Measurements from ENCODE around the gene GSS. TPM values are rescaled to one million over a fixed set of nuclear protein-coding genes. Genes with fewer than 3 reads are reported as not detected.

GSS gene
- total RNA-seq (10 to 100 TPM; 21.5 to 36.6 (median 26.6) TPM), polyA plus RNA-seq (10 to 100 TPM; 14.5 to 26.9 (median 24.5) TPM)
- long read RNA-seq, donor 1, transcript GSS-201 (13 exons, 1,919 nt), result major isoform, 26 of 39 reads
- long read RNA-seq, donor 1, partial matches to known transcripts, result 7 of 39 reads
- long read RNA-seq, donor 1, other reads (novel, unspliced or antisense), result 5 of 39 reads
- long read RNA-seq, donor 2, transcript GSS-201 (13 exons, 1,919 nt), result major isoform, 34 of 68 reads
- long read RNA-seq, donor 2, partial matches to known transcripts, result 12 of 68 reads
- long read RNA-seq, donor 2, other reads (novel, unspliced or antisense), result 19 of 68 reads

GRCh38 chr20:34955231-34956040 lies at the start of gene GSS, which contains the start of gene MYH7B:
TSS of gene GSS (minus strand) at chr20:34955806. CDS start at chr20:34951852, 3,954 bp downstream.
TSS of gene MYH7B (plus strand) at chr20:34955868. CDS start at chr20:34978006, 22,138 bp downstream.
- H3K27me3 ChIP-seq (ENCODE audit: insufficient read depth in 3 of 3, low read length in 2 of 3), result no peaks in the 10 kb centered on the region
- intact Hi-C loops (cut with DNase I), result loop anchor here (2.0 to 5.0 kb wide), 2 partner anchors 81 to 137 kb away; partner anchors contain the start of gene TRPC4AP (in 1 of the 2)
- peaks cover 24% of the 10 kb centered on the region for H3K4me1 ChIP-seq
- TF ChIP-seq CTCF (IDR thresholded peaks at IDR 0.05), result peak; percentile 46
- ATAC-seq, result peak; percentile 87 to 93 (median 92)
- H3K4me3 ChIP-seq, result peak within 1 kb of the TSS; percentile 80
- WGBS, 3 donors, result 0 to 1% (median 0%) methylated on average over 62 of the region's 62 CpGs
- DNase-seq, result peak; percentile 99
- peaks cover 0 to 3% of the 10 kb centered on the region in 2 donors for H3K36me3 ChIP-seq (ENCODE audit: insufficient read depth in 1 of 2, low read depth in 1 of 2)
- peak within 1 kb of the TSS; percentile 96 for H3K27ac ChIP-seq
- no peaks in the 10 kb centered on the region for H3K9me3 ChIP-seq

- no peak for TF ChIP-seq CTCF (IDR thresholded peaks at IDR 0.05)
- ATAC-seq (no peak), DNase-seq (peak; percentile 8 to 35)
- H3K27ac ChIP-seq, result no peak overlapping the region
- intact Hi-C loops (cut with DNase I), result no loop called here
- H3K27me3 ChIP-seq (ENCODE audit: insufficient read depth in 3 of 3, low read length in 2 of 3), result no peaks in the 10 kb centered on the region
- H3K36me3 ChIP-seq (ENCODE audit: insufficient read depth in 1 of 2, low read depth in 1 of 2), result peaks cover 3 to 100% of the 10 kb centered on the region in 2 donors
- no peak overlapping the region for H3K4me3 ChIP-seq
- 89 to 93% (median 89%) methylated on average over 20 of the region's 20 CpGs for WGBS, 3 donors
- peaks cover 17% of the 10 kb centered on the region for H3K4me1 ChIP-seq
- no peaks in the 10 kb centered on the region for H3K9me3 ChIP-seq
These were observed 49.3 kb upstream of the GSS start for GRCh38 chr20:35004749-35005462.

- DNase-seq (peak; percentile 4 to 37), ATAC-seq (no peak)
- no peaks in the 10 kb centered on the region for H3K27me3 ChIP-seq (ENCODE audit: insufficient read depth in 3 of 3, low read length in 2 of 3)
- TF ChIP-seq CTCF (IDR thresholded peaks at IDR 0.05), result no peak
- no peaks in the 10 kb centered on the region for H3K9me3 ChIP-seq
- intact Hi-C loops (cut with DNase I), result no loop called here
- no peak overlapping the region for H3K4me3 ChIP-seq
- peaks cover 0 to 100% of the 10 kb centered on the region in 2 donors for H3K36me3 ChIP-seq (ENCODE audit: insufficient read depth in 1 of 2, low read depth in 1 of 2)
- H3K27ac ChIP-seq, result no peak overlapping the region
- 81 to 86% (median 83%) methylated on average over 18 of the region's 18 CpGs for WGBS, 3 donors
- peaks cover 11% of the 10 kb centered on the region for H3K4me1 ChIP-seq
These were observed 48.6 kb upstream of the GSS start for GRCh38 chr20:35004051-35004725.
